Left cardiac atrium (tissue), 4 donors: ENCODE results near the gene LRRC73. TPM values are rescaled to one million over a fixed set of nuclear protein-coding genes. Genes with fewer than 3 reads are reported as not detected.
"Not testable (repeated sequence)": the region's sequence is repeated elsewhere in the genome, so short reads cannot be mapped to it uniquely, and the experiment has no call there.

Source experiments
- ATAC-seq, 2 donors: fragments of 200-7000 bp; cut with Tn5 transposase; one replicate each; pipeline ENCODE4 v1.9.1; 2020; ENCODE audit warnings: mild to moderate bottlenecking in 2 of 2, moderate library complexity in 2 of 2
- DNase-seq: peaks from one replicate; pipeline ENCODE4 v3.0.0-alpha.2; 2020
- intact Hi-C, 2 donors: fragments of 100-400 bp; cut with DNase I; formaldehyde crosslinking; loops; one replicate each; pipeline versions ENCODE4 v1.14.1 to v1.15.1; 2022 to 2023
- long read RNA-seq: library from polyadenylated mRNA; unstranded; transcript quantifications from one replicate; pipeline ENCODE4 v2.0.0, GENCODE V29; 2021
- total RNA-seq, 2 donors: library from RNA; stranded (reverse); fragmentation: NEBNext Ultra II Directional; extraction: Animal tissue kit (Norgen Biotek cat#: 25700); gene quantifications; one replicate each; pipeline ENCODE4 v1.2.1, GENCODE V29; 2021
- donor health status: DM: no; HTN: yes; CAD: no.
- donor health status: DM: no; HTN: yes; CAD: no; lungs with severe emphysema.
- donor health status: DM: yes; HTN: yes; CAD: no.
- donor health status: Dilated cardiomyopathy.

The LRRC73 gene
- total RNA-seq = 1 to 10 TPM in 1 of 2 donors, under 1 TPM in 1; 0.50 to 1.2 TPM
- long read RNA-seq = 0 reads

GRCh38 chr6:43509984-43510826, at the start of gene LRRC73:
Gene LRRC73, minus strand, starts transcription at chr6:43510346. Its CDS starts 561 bp downstream, at chr6:43509785.
- intact Hi-C loops = loop anchor here (5.0 kb wide), 2 partner anchors 58 to 123 kb away; no protein-coding TSS in a partner anchor
- DNase-seq = peak; percentile 94
- peak; percentile 89 to 90 for ATAC-seq

- intact Hi-C loops = no loop called here
- no peak for ATAC-seq
Observed at GRCh38 chr6:43559328-43559727, 49.2 kb upstream of the LRRC73 start.

GRCh38 chr6:43557620-43558019, 47.5 kb upstream of the LRRC73 start:
- ATAC-seq, intact Hi-C loops, DNase-seq: not testable (repeated sequence)

More at GRCh38 chr6:43559328-43559727, 49.2 kb upstream of the LRRC73 start:
- DNase-seq = no peak

- intact Hi-C loops = no loop called here
- no peak for DNase-seq
- no peak for ATAC-seq
Observed at GRCh38 chr6:43547222-43547621, 37.1 kb upstream of the LRRC73 start.

GRCh38 chr6:43544461-43544860, 34.3 kb upstream of the LRRC73 start:
- ATAC-seq (no peak), DNase-seq (no peak)
- intact Hi-C loops = no loop called here

- intact Hi-C loops = no loop called here
- ATAC-seq (no peak), DNase-seq (no peak)
Observed at GRCh38 chr6:43541774-43542471, 31.8 kb upstream of the LRRC73 start.

- DNase-seq = no peak
- no peak for ATAC-seq
- intact Hi-C loops = no loop called here
Observed at GRCh38 chr6:43540507-43540906, 30.4 kb upstream of the LRRC73 start.

GRCh38 chr6:43539409-43539808, 29.3 kb upstream of the LRRC73 start:
- ATAC-seq, intact Hi-C loops, DNase-seq: not testable (repeated sequence)

- DNase-seq, intact Hi-C loops, ATAC-seq: not testable (repeated sequence)
Observed at GRCh38 chr6:43538986-43539385, 28.8 kb upstream of the LRRC73 start.

- DNase-seq (no peak), ATAC-seq (no peak)
- intact Hi-C loops = no loop called here
Observed at GRCh38 chr6:43532201-43532600, 22.1 kb upstream of the LRRC73 start.

GRCh38 chr6:43524483-43524961, 14.4 kb upstream of the LRRC73 start:
- no peak for ATAC-seq
- no peak for DNase-seq
- intact Hi-C loops = no loop called here

GRCh38 chr6:43523284-43523683, 13.1 kb upstream of the LRRC73 start:
- intact Hi-C loops = no loop called here
- ATAC-seq (no peak), DNase-seq (no peak)

- intact Hi-C loops = no loop called here
- ATAC-seq = no peak
- DNase-seq = no peak
Observed at GRCh38 chr6:43522547-43523261, 12.6 kb upstream of the LRRC73 start.

- no peak for DNase-seq
- no peak for ATAC-seq
- intact Hi-C loops = no loop called here
Observed at GRCh38 chr6:43521836-43522235, 11.7 kb upstream of the LRRC73 start.

- intact Hi-C loops = no loop called here
- DNase-seq = no peak
- no peak for ATAC-seq
Observed at GRCh38 chr6:43520097-43520496, 10.0 kb upstream of the LRRC73 start.

GRCh38 chr6:43517505-43518357, 7.6 kb upstream of the LRRC73 start:
- intact Hi-C loops = no loop called here
- ATAC-seq = no peak

GRCh38 chr6:43516697-43517504, 6.8 kb upstream of the LRRC73 start, which contains the start of the genes POLR1C and YIPF3:
Gene POLR1C, plus strand, starts transcription at chr6:43517089. Its CDS starts 21 bp downstream, at chr6:43517110.
Gene YIPF3, minus strand, starts transcription at chr6:43516926. Its CDS starts 119 bp downstream, at chr6:43516807.
- DNase-seq (peak; percentile 98), ATAC-seq (peak; percentile 95 to 98)
- intact Hi-C loops = no loop called here

More at GRCh38 chr6:43517505-43518357, 7.6 kb upstream of the LRRC73 start:
- DNase-seq = no peak

- intact Hi-C loops = no loop called here
- ATAC-seq = peak; percentile 5 to 6
- DNase-seq = no peak
Observed at GRCh38 chr6:43516367-43516696, 6.2 kb upstream of the LRRC73 start.
